CD4-positive, alpha-beta T cell treated with Interleukin-6 for 4 hours (primary cell): ENCODE results near the gene PROB1.
"Not testable (repeated sequence)": the region's sequence is repeated elsewhere in the genome, so short reads cannot be mapped to it uniquely, and the experiment has no call there.

Experiments used
- DNase-seq: peaks from one replicate; pipeline ENCODE4 v3.0.0-alpha.2; 2020; ENCODE audit warnings: mixed read lengths

The PROB1 gene

DNA sequence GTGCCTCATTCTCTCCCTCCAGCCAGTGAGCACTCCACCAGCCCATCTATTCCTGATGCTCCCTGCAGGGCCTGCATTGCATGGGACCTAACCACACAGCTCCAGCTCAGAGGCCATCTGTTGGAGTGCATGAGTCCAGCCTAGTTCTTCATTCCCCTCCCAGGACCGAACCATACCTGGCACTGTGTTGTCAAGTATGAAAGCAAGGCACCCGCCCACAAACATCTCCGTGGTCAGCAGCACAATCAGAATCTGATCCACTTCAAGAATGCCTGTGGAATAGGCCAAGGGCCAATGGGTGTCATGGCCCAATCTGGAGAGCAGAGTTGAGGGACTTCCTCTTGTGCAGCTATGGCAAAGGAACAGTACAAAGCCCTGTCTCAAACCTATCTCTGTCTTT, 17.7 kb downstream of the PROB1 start:
- DNase-seq = no peak

DNA sequence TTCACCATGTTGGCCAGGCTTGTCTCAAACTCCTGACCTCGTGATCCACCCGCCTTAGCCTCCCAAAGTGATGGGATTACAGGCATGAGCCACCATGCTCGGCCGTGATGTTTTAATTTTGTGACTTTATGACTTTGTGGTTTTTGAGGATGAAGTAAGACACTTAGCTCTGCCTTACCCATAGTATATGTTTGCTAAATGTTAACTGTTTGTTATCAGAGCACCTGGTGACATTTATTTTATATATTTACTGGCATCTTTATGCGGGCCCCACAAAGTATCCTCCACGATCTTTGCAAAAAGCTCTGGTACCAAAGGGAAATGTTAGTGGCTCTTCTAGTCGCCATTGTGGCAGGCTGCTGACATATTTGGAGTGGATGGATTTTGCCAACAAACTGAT, 18.5 kb downstream of the PROB1 start:
- DNase-seq = no peak

DNA sequence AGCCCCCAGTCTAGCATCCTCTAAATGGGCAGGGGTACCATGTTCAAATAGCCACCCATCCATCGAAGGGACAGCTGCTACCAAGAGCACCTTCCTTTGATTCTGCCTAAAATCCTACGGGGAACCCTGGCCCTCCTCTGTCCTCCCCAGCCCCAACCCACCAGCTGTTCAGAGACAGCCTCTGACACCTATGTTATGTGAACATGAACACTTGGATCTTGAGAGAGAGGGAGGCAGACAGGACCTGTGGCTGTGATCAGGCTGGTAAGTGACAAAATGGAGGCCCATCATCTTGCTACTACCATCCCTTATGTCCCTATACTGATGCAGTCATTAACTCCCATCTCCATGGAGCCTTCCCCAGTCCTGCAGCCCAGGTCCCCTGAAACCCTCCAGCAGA, 20.0 kb downstream of the PROB1 start:
- no peak for DNase-seq

DNA sequence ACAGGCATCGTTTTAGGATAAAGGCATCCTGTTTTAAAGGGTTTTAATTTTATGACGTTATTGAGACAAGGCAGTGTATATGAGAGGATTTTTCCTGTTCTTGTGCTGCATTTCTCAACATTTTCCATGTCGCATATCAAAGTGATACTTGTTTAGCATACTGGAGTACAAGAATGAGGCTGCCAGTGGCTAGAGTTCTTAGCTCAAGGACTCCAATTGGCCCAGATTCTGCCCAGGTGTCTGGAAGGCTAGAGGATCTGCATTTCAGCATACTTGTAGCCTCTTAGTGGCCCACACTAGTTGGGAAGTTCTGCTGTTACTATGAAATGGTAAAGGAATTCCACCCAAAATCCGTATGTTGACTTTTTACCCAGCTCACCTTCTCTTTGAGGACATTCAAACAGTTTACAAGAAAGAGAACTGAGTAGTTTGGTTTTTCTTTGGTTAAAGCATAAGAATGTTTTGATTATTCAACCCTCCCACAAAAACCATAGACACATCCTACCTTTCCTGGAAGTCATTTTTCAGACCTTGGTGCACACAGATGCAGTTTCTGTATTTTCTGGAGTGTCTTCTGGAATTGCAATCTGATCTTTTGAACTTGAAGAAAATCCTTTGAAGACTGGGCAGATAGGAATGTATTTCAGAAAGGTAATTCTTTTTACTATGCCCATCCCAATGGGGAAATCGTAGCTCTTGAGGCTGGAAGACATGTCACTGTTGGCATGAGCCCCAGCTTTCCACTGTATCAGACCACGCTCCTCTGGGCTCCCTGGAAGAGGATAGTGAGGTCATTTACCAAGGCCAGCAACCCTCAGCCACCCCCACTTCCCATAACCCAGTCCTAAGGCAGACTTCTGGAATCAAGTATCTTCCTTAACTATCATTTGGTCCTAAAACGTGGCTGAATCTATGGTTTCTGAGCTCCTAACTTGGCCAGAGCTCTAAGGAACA, 23.1 kb downstream of the PROB1 start:
- DNase-seq = no peak

DNA sequence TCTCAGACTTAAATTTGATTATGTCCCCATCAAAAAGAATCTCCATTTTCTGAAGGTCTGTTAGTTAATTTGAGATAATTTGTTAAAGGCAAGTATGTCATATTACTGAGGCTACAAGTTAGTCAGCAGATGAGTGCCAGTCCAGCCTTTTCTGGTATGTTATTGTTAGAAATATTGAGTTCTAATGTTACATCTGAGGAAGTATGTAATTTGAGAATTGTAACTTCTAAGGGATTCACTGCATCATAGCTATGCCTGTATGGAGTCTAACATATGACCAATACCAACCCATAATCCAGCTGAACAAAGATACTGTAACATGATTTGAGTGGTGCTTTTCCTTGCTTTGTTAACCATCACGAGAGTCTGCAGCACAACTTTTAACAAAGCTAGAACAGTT, 25.7 kb downstream of the PROB1 start:
- no peak for DNase-seq

DNA sequence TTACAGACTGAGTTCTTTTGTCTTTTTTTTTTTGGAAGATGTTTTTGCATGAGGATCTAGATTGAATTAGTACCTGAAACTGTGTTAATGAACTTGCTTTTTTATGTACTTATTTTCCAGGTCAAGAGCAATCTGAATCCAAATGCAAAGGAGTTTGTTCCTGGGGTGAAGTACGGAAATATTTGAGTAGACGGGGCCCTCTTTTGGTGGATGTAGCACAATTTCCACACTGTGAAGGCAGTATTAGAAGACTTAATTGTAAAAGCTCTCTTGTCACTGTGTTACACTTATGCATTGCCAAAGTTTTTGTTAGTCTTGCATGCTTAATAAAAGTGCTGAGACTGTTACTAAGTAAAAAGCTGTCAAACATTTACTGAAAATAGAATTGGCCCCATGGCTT, 26.3 kb downstream of the PROB1 start:
- no peak for DNase-seq

DNA sequence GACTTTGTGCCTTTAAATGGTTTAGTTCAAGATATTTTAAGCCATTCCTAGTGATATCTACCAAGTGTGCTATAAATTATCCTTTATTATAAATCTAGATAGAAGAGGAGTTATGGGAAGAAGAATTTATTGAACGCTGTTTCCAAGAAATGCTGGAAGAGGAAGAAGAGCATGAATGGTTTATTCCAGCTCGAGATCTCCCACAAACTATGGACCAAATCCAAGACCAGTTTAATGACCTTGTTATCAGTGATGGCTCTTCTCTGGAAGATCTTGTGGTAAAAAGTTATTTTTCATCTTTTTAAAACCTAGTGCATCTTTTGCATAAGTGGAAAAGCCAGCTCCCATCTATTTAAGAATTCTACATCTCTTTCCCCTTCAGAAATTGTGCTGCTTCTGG, 30.4 kb downstream of the PROB1 start:
- no peak for DNase-seq

DNA sequence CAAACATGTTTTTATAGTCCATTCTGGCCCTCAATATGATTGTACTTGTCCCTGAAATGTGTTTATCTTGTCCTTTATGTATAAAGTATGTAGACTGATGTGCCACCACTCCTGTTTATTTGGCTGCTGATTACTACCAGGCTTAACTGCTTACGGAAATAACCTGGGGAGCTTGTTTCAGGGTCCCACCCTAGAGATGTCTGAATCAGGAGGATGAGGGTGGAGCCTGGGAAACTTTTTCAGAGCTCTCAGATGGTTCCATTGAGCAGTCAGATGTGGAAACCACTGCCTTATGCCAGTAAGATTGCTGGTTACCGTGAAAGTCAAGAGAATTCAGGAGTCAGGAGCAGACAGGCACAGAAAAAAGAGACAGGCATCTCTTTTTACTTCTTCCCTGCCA, 31.0 kb downstream of the PROB1 start:
- DNase-seq = no peak

DNA sequence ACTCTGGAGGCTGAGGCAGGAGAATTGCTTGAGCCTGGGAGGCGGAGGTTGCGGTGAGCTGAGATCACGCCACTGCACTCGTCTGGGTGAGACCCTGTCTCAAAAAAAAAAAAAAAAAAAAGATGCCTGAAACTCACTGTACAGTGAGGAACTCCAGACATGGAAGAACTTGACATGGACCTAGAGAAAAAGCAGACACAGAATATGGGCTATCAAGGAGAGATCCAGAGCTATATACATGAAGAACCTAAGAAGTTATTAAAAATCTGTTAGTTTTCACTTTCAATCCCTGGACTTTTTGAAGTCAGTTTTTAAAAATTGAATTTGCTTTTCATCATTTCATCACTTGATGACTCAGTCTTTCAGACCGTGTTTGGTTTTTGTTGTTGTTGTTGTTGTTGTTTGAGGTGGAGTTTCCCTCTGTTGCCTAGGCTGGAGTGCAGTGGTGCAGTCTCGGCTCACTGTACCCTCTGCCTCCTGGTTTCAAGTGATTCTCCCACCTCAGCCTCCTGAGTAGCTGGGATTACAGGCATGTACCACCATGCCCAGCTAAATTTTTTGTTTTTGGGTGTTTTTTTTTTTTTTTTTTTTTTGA, 33.0 kb downstream of the PROB1 start:
- DNase-seq = no peak

DNA sequence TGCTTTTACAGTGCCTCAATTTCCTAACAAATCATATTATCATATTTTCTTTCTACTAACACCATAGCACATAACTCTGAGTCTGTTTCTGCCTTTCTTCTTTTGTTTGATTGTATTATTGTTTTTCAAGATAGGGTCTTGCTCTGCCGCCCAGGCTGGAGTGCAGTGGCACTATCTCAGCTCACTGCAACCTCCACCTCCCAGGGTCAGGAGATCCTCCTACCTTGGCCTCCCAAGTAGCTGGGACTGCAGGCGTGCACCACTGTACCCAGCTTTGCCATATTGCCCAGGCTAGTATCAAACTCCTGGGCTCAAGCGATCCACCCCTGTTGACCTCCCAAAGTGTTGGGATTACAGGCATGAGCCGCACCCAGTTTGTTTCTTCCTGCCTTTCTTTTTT, 34.5 kb downstream of the PROB1 start:
- DNase-seq = no peak

DNA sequence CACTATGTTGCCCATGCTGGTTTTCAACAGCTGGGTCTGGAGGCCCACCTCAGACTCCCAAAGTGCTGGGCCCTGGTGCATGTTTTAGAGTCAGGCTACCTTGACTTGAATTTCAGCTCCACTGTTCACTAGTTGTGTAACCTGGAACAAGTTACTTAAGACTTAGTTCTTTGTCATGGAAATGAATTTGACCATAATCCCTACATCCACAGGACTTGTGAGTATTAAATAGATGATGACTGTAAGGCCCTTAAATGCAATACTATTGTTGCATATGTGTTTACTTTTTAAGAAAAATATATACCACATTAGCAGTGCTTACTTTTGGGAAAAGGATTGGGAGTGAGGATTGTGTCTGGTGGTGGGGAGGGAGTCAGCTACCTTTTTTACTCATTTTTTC, 36.8 kb downstream of the PROB1 start:
- no peak for DNase-seq

DNA sequence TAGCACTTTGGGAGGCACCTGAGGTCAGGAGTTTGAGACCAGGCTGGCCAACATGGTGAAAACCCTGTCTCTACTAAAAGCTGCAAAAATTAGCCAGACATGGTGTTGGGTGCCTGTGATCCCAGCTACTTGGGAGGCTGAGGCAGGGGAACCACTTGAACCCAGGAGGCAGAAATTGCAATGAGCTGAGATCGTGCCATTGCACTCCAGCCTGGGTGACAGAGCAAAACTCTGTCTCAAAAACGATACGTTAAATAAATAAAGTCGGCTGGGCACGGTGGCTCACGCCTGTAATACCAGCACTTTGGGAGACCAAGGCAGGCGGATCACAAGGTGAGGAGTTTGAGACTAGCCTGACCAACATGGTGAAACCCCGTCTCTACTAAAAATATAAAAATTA, 39.0 kb downstream of the PROB1 start:
- DNase-seq = not testable (repeated sequence)

DNA sequence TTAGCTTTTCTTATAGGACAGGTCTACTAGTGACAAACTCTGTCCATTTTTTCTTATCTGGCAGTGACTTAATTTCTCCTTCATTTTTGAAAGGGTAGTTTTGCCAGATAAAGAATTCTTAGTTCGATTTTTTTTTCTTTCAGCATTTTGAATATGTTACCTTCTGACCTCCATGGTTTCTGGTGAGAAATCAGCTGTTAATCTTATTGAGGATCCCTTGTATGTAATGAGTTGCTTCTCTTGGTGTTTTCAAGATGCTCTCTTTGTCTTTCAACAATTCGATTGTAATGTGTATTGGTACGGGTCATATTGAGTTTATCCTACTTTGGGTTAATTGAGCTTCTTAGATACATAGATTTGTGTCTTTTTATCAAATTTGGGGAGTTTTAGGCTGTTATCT, 40.7 kb downstream of the PROB1 start:
- no peak for DNase-seq

DNA sequence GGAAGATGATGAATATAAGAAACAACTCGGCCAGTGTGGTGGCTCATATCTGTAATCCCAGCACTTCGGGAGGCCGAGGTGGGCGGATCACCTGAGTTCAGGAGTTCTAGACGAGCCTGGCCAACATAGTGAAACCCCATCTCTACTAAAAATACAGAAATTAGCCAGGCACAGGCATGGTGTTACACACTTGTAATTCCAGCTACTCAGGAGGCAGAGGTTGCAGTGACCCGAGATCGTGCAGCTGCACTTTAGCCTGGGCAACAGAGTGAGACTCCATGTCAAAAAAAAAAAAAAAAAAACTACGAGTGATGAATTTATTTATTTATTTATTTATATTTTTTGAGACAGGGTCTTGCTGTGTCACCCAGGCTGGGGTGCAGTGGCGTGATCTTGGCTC, 47.0 kb downstream of the PROB1 start:
- DNase-seq = not testable (repeated sequence)

DNA sequence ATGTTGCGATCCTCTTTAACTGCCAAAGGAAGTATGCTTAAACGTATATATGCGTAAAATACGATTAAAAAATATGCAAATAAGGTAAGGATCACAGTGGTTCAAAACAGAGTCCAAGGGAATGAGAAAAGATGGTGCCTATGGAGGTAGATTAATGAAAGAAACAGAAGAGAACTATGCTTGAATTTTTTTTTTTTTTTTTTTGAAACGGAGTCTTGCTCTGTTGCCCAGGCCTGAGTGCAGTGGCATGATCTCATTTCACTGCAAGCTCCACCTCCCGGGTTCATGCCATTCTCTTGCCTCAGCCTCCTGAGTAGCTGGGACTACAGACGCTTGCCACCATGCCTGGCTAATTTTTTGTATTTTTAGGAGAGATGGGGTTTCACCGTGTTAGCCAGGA, 49.5 kb downstream of the PROB1 start:
- not testable (repeated sequence) for DNase-seq

DNA sequence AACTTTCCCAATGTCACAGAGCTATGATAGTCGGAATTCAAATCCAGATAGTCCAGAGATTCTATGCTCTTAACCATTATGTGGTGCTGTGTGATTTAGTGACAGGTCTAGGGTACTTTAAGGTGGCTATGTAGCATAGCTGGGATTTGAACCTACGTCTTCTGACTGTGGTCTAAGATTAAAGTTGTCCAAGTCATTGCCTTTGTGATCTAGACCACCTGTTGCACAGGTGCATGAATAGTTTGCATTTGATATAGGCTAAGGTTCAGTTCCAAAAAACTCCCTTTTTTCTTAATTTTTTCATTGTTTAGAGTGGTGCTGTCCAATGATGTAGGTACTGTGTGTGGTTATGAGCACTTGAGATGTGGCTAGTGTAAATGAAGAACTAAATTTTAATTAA, 50.7 kb downstream of the PROB1 start:
- DNase-seq = no peak

DNA sequence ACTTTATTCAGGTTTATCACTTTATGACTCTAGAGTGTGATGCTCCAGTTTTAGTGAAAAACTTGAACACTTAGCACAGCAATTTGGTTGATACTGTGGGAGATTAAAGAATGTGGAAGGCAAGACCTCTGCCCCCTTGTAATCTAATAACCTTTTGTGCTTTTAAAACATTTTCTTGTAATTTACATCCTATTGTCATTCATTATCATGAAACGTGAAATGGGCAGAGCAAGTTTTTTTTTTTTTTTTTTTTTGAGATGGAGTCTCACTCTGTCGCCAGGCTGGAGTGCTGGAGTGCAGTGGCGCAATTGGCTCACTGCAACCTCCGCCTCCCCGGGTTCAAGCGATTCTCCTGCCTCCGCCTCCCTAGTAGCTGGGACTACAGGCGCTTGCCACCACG, 51.4 kb downstream of the PROB1 start:
- no peak for DNase-seq

DNA sequence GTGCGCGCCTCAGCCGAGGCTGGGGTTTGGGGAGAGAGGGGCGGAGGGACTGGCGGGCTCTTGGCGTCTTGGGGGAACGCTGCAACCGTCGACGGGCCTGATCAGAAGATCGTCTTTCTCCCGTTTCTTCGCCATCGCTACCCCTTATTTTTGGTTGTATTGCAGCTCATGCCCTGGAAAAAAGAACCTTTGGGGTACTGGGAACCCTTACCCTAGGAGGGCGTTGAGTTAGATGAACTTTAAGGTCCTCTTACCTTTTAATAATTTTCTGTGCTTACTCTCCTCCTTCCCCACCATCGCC, 52.5 kb downstream of the PROB1 start:
- peak; percentile 86 for DNase-seq

DNA sequence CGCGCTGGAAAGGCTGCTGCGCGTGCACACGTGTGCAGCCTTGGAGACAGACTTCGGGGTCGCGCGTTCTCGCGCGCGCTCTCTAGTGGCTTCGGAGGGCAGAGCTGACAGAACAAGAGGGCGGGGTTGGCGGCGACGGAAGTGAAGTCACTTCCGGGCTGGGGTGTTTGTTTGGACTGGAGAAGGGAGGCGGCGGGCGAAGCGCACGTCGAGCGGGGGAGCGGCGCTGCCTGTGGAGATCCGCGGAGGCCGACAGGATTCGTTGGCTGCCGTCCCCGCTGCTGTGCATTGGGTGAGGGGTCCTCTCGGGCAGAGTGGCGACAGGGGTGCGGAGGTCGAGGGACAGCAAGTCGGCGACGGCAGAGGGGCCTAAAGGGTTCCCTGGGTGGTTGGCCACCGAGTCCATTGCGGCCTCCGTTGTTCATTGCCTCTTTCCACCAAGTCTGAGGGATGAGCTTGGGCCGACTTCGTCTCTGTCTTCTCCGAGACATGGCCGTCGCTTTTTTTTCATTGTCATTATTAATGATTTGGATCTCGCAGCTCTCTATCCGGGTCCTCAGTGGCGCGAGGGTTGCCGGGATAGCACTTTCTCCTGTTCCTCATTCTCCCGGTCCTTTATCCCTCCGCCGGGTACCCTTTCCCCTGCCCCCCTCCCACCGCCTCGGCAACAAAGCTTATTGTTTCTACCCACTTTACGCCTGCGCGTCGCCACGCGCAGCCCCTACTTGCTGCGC, 53.0 kb downstream of the PROB1 start, which contains the start of gene PAIP2:
Gene PAIP2 (plus strand): TSS at position 166 of the 734 bp plus-strand sequence. CDS start 21,931 bp downstream, outside the sequence.
- DNase-seq = peak; percentile 99

DNA sequence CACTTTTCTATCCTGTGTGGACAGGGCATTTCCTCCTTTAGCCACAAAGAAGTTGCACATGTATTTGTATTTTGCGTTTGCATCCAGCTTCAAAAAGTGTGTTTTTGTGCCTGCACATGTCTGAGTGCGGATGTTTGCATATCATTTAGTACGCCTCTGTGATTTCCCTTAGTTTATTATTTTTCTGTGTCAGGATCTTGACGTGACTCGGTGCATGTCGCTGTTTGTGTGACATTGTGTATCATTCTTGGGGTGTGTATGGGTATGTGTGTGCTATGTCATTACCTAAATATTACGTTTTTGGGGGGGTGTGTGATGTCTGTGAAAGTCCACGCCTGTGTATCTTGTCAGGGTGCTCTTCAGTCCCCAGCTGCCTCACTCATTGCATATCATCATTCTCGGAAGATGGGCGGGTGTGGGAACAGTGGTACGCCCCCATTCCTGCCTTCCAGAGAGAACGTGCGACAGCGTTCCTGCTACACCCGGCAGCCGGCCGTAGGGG, 53.7 kb downstream of the PROB1 start:
- no peak for DNase-seq
